ENCODE measurements around the gene MBP.

Gene MBP

GRCh38 chr18:77065221-77065981 lies 67.2 kb downstream of the MBP start:
- peak; percentile 64 for DNase-seq (ENCODE audit: low read depth)

- DNase-seq (ENCODE audit: low read depth) = no peak
These were observed 69.3 kb downstream of the MBP start for GRCh38 chr18:77063260-77063659.

- no peak for DNase-seq (ENCODE audit: low read depth)
These were observed 70.0 kb downstream of the MBP start for GRCh38 chr18:77062518-77063003.

GRCh38 chr18:77061946-77062517 lies 70.6 kb downstream of the MBP start:
- no peak for DNase-seq (ENCODE audit: low read depth)

- DNase-seq (ENCODE audit: low read depth) = no peak
These were observed 71.2 kb downstream of the MBP start for GRCh38 chr18:77061281-77061945.

GRCh38 chr18:77060151-77060550 lies 72.4 kb downstream of the MBP start:
- DNase-seq (ENCODE audit: low read depth) = no peak

GRCh38 chr18:77059294-77059916 lies 73.2 kb downstream of the MBP start:
- no peak for DNase-seq (ENCODE audit: low read depth)

- DNase-seq (ENCODE audit: low read depth) = no peak
These were observed 74.2 kb downstream of the MBP start for GRCh38 chr18:77058290-77058835.

GRCh38 chr18:77057006-77057395 lies 75.6 kb downstream of the MBP start:
- DNase-seq (ENCODE audit: low read depth) = no peak

- no peak for DNase-seq (ENCODE audit: low read depth)
These were observed 76.1 kb downstream of the MBP start for GRCh38 chr18:77056344-77057005.

GRCh38 chr18:77055429-77056300 lies 76.9 kb downstream of the MBP start:
- DNase-seq (ENCODE audit: low read depth) = no peak

- DNase-seq (ENCODE audit: low read depth) = peak; percentile 69
These were observed 77.8 kb downstream of the MBP start for GRCh38 chr18:77054606-77055428.

- no peak for DNase-seq (ENCODE audit: low read depth)
These were observed 78.3 kb downstream of the MBP start for GRCh38 chr18:77054288-77054605.

GRCh38 chr18:77053616-77054287 lies 78.8 kb downstream of the MBP start:
- no peak for DNase-seq (ENCODE audit: low read depth)

GRCh38 chr18:77052983-77053309 lies 79.6 kb downstream of the MBP start:
- DNase-seq (ENCODE audit: low read depth) = no peak

- no peak for DNase-seq (ENCODE audit: low read depth)
These were observed 80.1 kb downstream of the MBP start for GRCh38 chr18:77052297-77052982.

GRCh38 chr18:77051581-77052296 lies 80.8 kb downstream of the MBP start:
- no peak for DNase-seq (ENCODE audit: low read depth)

- no peak for DNase-seq (ENCODE audit: low read depth)
These were observed 82.6 kb downstream of the MBP start for GRCh38 chr18:77049938-77050337.
